PC-3 (cell line): ENCODE results near the gene SULT1C2. TPM values are rescaled to one million over a fixed set of nuclear protein-coding genes. Genes with fewer than 3 reads are reported as not detected.

ENCODE experiments used
- ATAC-seq: fragments of 200-7000 bp; cut with Tn5 transposase; 2 replicates; pipeline ENCODE4 v1.9.1; 2020; ENCODE audit warnings: mild to moderate bottlenecking, moderate library complexity
- BruUV-seq: library from RNA; stranded (reverse); fragments of 400-500 nt; replicated peaks from 2 replicates; lab custom pipeline; 2021; lab: Mats Ljungman, UMichigan
- CTCF ChIA-PET: fragments of 300-600 bp; sonication (Branson Sonifier 250); formaldehyde crosslinking; loops from one replicate; lab custom pipeline; 2022; ENCODE audit warnings: antibody characterized with exemption; lab: Charles Lee
- POLR2A ChIA-PET: fragments of 300-600 bp; sonication (Branson Sonifier 250); formaldehyde crosslinking; loops from one replicate; lab custom pipeline; 2022; ENCODE audit warnings: antibody characterized with exemption; ENCODE audit not compliant: unreplicated experiment; lab: Charles Lee
- DNase-seq: peaks from one replicate; pipeline ENCODE4 v3.0.0-alpha.2; 2015
- H2AFZ ChIP-seq: fragments of 300-600 bp; sonication (generic); 2 replicates; pipeline ENCODE4 v1.6.0; 2016; ENCODE audit warnings: antibody characterized with exemption, low read length
- H3F3A ChIP-seq: fragments of 300-600 bp; sonication (generic); one replicate; pipeline ENCODE4 v1.6.0; 2017; ENCODE audit warnings: antibody characterized with exemption, low read length, control low read depth, mild to moderate bottlenecking; ENCODE audit not compliant: unreplicated experiment
- H3K27ac ChIP-seq: fragments of 300-600 bp; sonication (generic); 2 replicates; pipeline ENCODE4 v1.5.1; 2016; ENCODE audit warnings: mild to moderate bottlenecking, low read length
- H3K27me3 ChIP-seq: fragments of 300-600 bp; sonication (generic); 2 replicates; pipeline ENCODE4 v1.6.1; 2016; ENCODE audit warnings: low read length, mixed read lengths
- H3K36me3 ChIP-seq: fragments of 300-600 bp; sonication (generic); 2 replicates; pipeline ENCODE4 v1.6.1; 2016; ENCODE audit warnings: low read depth, mixed run types, low read length, mixed read lengths
- H3K4me1 ChIP-seq: fragments of 300-600 bp; sonication (generic); 2 replicates; pipeline ENCODE4 v1.5.1; 2016; ENCODE audit warnings: low read length; ENCODE audit not compliant: insufficient read depth
- H3K4me2 ChIP-seq: fragments of 300-600 bp; sonication (generic); 2 replicates; pipeline ENCODE4 v1.6.0; 2016; ENCODE audit warnings: low read length
- H3K4me3 ChIP-seq: fragments of 300-600 bp; sonication (generic); 2 replicates; pipeline ENCODE4 v1.5.1; 2016; ENCODE audit warnings: mild to moderate bottlenecking, low read length, mixed read lengths
- H3K79me2 ChIP-seq: fragments of 300-600 bp; sonication (generic); 2 replicates; pipeline ENCODE4 v1.6.1; 2017; ENCODE audit warnings: low read length, mixed read lengths
- H3K9ac ChIP-seq: fragments of 300-600 bp; sonication (generic); 2 replicates; pipeline ENCODE4 v1.6.0; 2016; ENCODE audit warnings: mild to moderate bottlenecking, low read length
- H3K9me2 ChIP-seq: fragments of 300-600 bp; sonication (generic); replicated peaks from 2 replicates; pipeline ENCODE4 v1.6.1; 2016; ENCODE audit warnings: mixed run types, low read length, mixed read lengths
- H3K9me3 ChIP-seq: fragments of 300-600 bp; sonication (generic); 2 replicates; pipeline ENCODE4 v1.6.1; 2016; ENCODE audit warnings: low read length, mixed read lengths
- H4K20me1 ChIP-seq: fragments of 300-600 bp; sonication (generic); 2 replicates; pipeline ENCODE4 v1.6.1; 2016; ENCODE audit warnings: low read length, mixed read lengths
- EZH2 ChIP-seq: fragments of 300-600 bp; sonication (generic); IDR thresholded peaks from one replicate; pipeline ENCODE4 v1.6.1; 2017; ENCODE audit warnings: antibody characterized with exemption, mild to moderate bottlenecking, low read length; ENCODE audit not compliant: unreplicated experiment
- EZH2phosphoT487 ChIP-seq: fragments of 300-600 bp; sonication (generic); IDR thresholded peaks from 2 replicates; pipeline ENCODE4 v1.6.1; 2018; ENCODE audit warnings: mild to moderate bottlenecking, antibody characterized with exemption, low read length, borderline replicate concordance
- intact Hi-C: fragments of 100-400 bp; cut with micrococcal nuclease; formaldehyde crosslinking; loops from 2 replicates; pipeline ENCODE4 v1.9.0; 2023
- total RNA-seq: library from RNA; depleted of rRNA; stranded (reverse); fragments of >200 nt; gene quantifications from 2 replicates; pipeline ENCODE4 v1.2.3, GENCODE V29; 2014
- TF ChIP-seq, protein P1 (sequence below): fragments of 300-600 bp; sonication (generic); conservative IDR thresholded peaks from 2 replicates; pipeline ENCODE4 v1.5.1; 2017; ENCODE audit warnings: antibody characterized with exemption, low read depth, mild to moderate bottlenecking, low read length

The SULT1C2 gene
- total RNA-seq, 1 experiment from 2014 or later: not detected

- H4K20me1 ChIP-seq: no peaks in the 10 kb centered on the region
These were observed 16.3 kb downstream of the SULT1C2 start for GRCh38 chr2:108304975-108305374.

DNA sequence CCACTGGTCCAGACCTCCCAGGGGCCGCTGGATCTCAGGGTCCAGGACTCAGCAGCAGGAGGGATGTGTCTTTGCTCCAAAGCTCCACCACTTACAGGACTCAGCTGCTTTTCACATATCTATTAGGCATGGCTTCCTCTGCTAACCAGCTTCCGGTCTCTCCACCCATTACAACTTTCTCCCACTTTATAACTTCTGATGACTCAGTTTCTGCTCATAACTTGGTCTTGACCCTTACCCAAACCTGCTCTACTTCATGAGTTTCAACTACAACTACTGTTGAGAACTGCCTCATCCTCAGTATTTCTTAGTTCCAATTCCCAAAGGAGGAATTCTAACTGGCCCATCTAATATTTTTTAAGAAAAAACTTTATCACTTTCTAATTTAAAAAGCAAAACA lies 17.2 kb downstream of the SULT1C2 start:
- H2AFZ ChIP-seq: no peak overlapping the region

More at GRCh38 chr2:108304975-108305374, 16.3 kb downstream of the SULT1C2 start:
- no peak for TF ChIP-seq EZH2
- H3K9me3 ChIP-seq: no peaks in the 10 kb centered on the region
- no TSS peak for BruUV-seq
- H3K4me3 ChIP-seq: no peak overlapping the region
- ChIA-PET POLR2A (no interaction called here), CTCF (no interaction called here)
- H2AFZ ChIP-seq: no peak overlapping the region
- no peaks in the 10 kb centered on the region for H3F3A ChIP-seq
- DNase-seq: no peak
- no peaks in the 10 kb centered on the region for H3K36me3 ChIP-seq
- H3K9me2 ChIP-seq: no peaks in the 10 kb centered on the region
- no peaks in the 10 kb centered on the region for H3K27me3 ChIP-seq
- H3K27ac ChIP-seq: no peak overlapping the region
- no peak overlapping the region for H3K9ac ChIP-seq
- intact Hi-C loops: no loop called here
- no peaks in the 10 kb centered on the region for H3K79me2 ChIP-seq
- ATAC-seq: no peak
- H3K4me1 ChIP-seq: peaks cover 10% of the 10 kb centered on the region
- H3K4me2 ChIP-seq: no peak overlapping the region

DNA sequence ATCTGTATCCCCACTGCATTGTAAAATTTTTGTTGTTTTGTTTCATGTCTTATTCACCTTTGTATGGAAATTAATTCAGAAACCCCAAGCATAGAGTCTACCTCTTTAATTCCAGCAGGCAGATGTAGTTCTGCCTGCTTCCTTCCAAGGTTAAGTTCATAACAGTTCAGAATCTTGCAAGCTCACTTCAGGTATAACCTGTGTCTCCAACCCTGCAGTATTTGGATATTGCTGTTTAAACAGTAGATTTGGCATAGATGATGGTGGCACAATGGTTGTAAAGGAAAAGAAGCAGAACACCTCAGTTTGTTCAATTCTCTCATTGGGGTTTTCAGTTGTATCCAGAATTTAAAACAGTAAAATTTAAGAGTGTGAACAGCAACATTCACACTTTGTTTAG lies 21.2 kb downstream of the SULT1C2 start:
- Histone ChIP-seq H3K9ac (no peak overlapping the region), H3K4me1 (peaks cover 12% of the 10 kb centered on the region), H3K36me3 (no peaks in the 10 kb centered on the region), H3K27ac (no peak overlapping the region), H4K20me1 (no peaks in the 10 kb centered on the region), H2AFZ (no peak overlapping the region), H3F3A (no peaks in the 10 kb centered on the region), H3K9me2 (no peaks in the 10 kb centered on the region), H3K9me3 (no peaks in the 10 kb centered on the region), H3K4me3 (no peak overlapping the region), H3K4me2 (no peak overlapping the region), H3K27me3 (no peaks in the 10 kb centered on the region), H3K79me2 (no peaks in the 10 kb centered on the region)
- DNase-seq: no peak
- POLR2A ChIA-PET: no interaction called here
- ATAC-seq: no peak
- intact Hi-C loops: no loop called here
- TF ChIP-seq EZH2: no peak
- TF ChIP-seq, protein P1, sequence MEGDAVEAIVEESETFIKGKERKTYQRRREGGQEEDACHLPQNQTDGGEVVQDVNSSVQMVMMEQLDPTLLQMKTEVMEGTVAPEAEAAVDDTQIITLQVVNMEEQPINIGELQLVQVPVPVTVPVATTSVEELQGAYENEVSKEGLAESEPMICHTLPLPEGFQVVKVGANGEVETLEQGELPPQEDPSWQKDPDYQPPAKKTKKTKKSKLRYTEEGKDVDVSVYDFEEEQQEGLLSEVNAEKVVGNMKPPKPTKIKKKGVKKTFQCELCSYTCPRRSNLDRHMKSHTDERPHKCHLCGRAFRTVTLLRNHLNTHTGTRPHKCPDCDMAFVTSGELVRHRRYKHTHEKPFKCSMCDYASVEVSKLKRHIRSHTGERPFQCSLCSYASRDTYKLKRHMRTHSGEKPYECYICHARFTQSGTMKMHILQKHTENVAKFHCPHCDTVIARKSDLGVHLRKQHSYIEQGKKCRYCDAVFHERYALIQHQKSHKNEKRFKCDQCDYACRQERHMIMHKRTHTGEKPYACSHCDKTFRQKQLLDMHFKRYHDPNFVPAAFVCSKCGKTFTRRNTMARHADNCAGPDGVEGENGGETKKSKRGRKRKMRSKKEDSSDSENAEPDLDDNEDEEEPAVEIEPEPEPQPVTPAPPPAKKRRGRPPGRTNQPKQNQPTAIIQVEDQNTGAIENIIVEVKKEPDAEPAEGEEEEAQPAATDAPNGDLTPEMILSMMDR: no peak
- TF ChIP-seq EZH2phosphoT487: no peak
- no TSS peak for BruUV-seq
- CTCF ChIA-PET: no interaction called here

More for the DNA sequence above, 17.2 kb downstream of the SULT1C2 start:
- no peaks in the 10 kb centered on the region for H4K20me1 ChIP-seq
- ATAC-seq (peak; percentile 43), DNase-seq (peak; percentile 73)
- no peak overlapping the region for H3K4me3 ChIP-seq
- H3F3A ChIP-seq: no peaks in the 10 kb centered on the region
- no TSS peak for BruUV-seq
- H3K9ac ChIP-seq: no peak overlapping the region
- intact Hi-C loops: no loop called here
- ChIA-PET POLR2A (no interaction called here), CTCF (no interaction called here)
- H3K9me2 ChIP-seq: no peaks in the 10 kb centered on the region
- no peaks in the 10 kb centered on the region for H3K79me2 ChIP-seq
- peaks cover 10% of the 10 kb centered on the region for H3K4me1 ChIP-seq
- H3K27me3 ChIP-seq: no peaks in the 10 kb centered on the region
- H3K4me2 ChIP-seq: 0 out of 2 replicates have a peak overlapping the region, but pooled peaks have one; percentile 26
- H3K9me3 ChIP-seq: no peaks in the 10 kb centered on the region
- H3K36me3 ChIP-seq: no peaks in the 10 kb centered on the region
- H3K27ac ChIP-seq: no peak overlapping the region
- no peak for TF ChIP-seq EZH2
- TF ChIP-seq, protein P1: no peak
- TF ChIP-seq EZH2phosphoT487: no peak
